OCI-LY7 (cell line): ENCODE data around the gene STK38L.

Experiments used
- CTCF ChIP-seq: fragments of 200-600 bp; sonication (generic); conservative IDR thresholded peaks from 2 replicates; pipeline ENCODE4 v1.5.1; 2014; ENCODE audit warnings: mild to moderate bottlenecking, antibody characterized with exemption, low read length, moderate library complexity, mixed read lengths
- EZH2phosphoT487 ChIP-seq: fragments of 200-600 bp; sonication (generic); IDR thresholded peaks from 2 replicates; pipeline ENCODE4 v1.6.1; 2018; ENCODE audit warnings: low read depth, borderline replicate concordance, mild to moderate bottlenecking, mixed run types, antibody characterized with exemption, low read length, moderate library complexity, mixed read lengths

GRCh38 chr12:27213830-27214787, 30.0 kb upstream of the STK38L start:
- TF ChIP-seq CTCF (no peak), EZH2phosphoT487 (no peak)
